GM18873 (cell line): ENCODE data around the gene DNM3.
"Not testable (repeated sequence)": the region's sequence is repeated elsewhere in the genome, so short reads cannot be mapped to it uniquely, and the experiment has no call there.

Source experiments
- ATAC-seq: cut with Tn5 transposase; IDR thresholded peaks from one replicate; pipeline ENCODE4 v1.9.1; 2021; ENCODE audit warnings: mild to moderate bottlenecking, moderate library complexity, moderate number of reproducible peaks; ENCODE audit not compliant: unreplicated experiment, low FRiP score

DNM3 gene

GRCh38 chr1:172340520-172340919, 499.2 kb downstream of the DNM3 start:
- ATAC-seq = no peak

DNA sequence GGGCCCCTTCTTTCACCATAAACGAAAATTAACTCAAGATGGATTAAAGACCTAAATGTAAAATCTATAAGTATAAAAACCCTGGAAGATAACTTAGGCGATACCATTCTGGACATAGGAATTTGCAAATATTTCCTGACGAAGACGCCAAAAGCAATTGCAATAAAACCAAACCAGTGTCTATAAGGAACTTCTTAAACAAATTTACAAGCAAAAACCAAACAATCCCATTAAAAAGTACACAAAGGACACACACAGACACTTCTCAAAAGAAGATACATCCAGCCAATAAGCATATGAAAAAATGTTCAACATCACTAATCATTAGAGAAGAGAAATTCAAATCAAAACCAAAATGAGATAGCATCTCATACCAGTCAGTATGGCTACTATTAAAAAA, 500.4 kb downstream of the DNM3 start:
- no peak for ATAC-seq

GRCh38 chr1:172342584-172343239, 501.4 kb downstream of the DNM3 start:
- no peak for ATAC-seq

- ATAC-seq = no peak
Observed at GRCh38 chr1:172343240-172344160, 502.2 kb downstream of the DNM3 start.

GRCh38 chr1:172344444-172344843, 503.1 kb downstream of the DNM3 start:
- no peak for ATAC-seq

GRCh38 chr1:172345077-172345476, 503.8 kb downstream of the DNM3 start:
- no peak for ATAC-seq

DNA sequence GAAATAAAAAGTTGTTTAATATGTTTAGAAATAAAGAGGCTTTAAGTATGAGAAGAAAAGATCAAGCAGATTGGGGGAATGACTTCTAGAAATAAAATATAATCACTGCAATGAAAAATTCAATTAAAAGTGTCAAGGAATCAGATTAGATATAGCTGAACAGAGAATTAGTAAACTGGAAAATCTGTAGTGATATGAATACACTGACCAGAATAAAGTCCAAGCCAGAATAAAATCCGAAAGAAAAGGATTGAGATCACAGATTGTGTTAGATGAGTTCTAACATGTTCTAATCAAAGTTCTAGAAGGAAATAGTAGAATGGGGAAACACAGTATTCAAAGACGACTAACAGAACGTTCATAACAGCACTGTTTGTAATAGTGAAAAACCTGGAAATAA, 506.1 kb downstream of the DNM3 start:
- no peak for ATAC-seq

GRCh38 chr1:172350856-172351255, 509.6 kb downstream of the DNM3 start:
- ATAC-seq = no peak

- ATAC-seq = no peak
Observed at GRCh38 chr1:172351346-172351745, 510.0 kb downstream of the DNM3 start.

- no peak for ATAC-seq
Observed at GRCh38 chr1:172351754-172352161, 510.5 kb downstream of the DNM3 start.

- ATAC-seq = no peak
Observed at GRCh38 chr1:172352435-172352834, 511.1 kb downstream of the DNM3 start.

GRCh38 chr1:172354291-172355274, 513.3 kb downstream of the DNM3 start:
- no peak for ATAC-seq

- ATAC-seq = no peak
Observed at GRCh38 chr1:172356620-172357019, 515.3 kb downstream of the DNM3 start.

DNA sequence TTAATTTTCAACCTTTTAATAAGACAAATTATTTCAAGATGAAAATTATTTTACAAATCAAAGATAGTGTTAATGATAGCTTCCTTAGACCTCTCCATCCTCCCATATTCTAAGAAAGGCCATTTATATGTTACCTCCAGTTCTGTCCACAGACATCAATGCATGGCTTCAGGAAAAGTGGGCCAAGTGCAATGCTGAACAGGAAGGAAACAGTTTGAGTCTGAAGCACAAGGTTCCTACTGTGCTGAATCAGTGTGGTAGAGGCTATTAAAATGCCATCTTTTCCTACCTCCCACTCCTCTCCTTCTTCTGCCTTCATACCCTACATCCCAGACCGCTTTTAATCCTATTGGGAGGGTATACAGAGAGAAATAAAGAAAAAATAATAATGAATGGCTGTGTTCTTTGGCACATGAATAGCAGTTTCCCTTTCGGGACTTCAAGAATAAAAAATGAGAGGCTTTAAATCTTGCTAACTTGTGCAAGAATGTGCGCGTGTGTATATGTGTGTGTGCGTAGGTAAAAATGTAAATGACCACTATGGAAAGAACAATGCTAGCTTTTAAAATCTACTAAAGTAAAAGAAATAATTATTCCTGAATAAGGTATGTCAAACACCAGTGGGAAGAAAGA, 516.6 kb downstream of the DNM3 start:
- ATAC-seq = peak; percentile 2

DNA sequence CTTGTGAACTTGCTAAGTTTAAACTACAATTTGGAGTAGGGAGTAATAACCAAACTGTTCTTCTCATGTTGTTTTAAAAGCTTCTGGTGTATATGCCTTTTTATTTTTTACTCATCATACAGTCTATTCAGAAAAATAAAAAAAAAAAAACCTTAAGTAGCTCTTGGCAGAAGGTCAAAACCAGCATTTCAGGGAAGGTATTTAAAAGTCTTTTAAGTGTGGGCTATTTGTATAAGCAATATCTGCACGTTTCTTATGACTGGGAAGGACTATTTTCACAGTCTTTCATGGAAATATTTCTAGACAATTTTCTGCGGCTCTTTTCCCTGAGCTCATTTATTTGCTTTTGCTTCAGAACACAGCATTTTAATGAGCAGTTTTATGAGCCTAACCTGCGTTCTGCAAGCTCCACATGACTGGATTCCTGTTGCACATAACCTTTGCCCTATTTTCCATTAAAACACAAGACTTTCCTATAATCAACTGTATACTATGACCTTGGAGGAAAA, 518.2 kb downstream of the DNM3 start:
- no peak for ATAC-seq

GRCh38 chr1:172360511-172360910, 519.2 kb downstream of the DNM3 start:
- ATAC-seq = no peak

DNA sequence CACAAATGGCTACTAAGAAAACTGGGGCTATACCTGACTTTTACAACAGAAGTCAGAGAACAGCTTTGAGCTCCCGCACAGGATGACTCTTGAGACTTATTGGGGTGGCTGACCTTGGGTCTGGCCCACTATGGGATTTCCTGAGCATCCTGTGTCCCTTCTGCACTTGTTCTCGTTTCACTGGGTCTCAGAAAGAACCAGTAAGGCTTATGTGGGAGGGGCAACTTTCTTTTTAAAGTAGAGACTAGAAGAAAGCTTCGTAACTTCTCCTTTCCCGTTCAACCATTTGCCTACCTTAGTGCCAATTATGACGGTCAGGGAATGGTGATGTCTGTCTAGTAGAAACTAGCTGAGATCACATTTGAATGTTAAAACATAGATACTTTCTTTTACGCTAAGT, 519.7 kb downstream of the DNM3 start:
- ATAC-seq = no peak

GRCh38 chr1:172363852-172364251, 522.6 kb downstream of the DNM3 start:
- ATAC-seq = no peak

- not testable (repeated sequence) for ATAC-seq
Observed at GRCh38 chr1:172371646-172372045, 530.3 kb downstream of the DNM3 start.

DNA sequence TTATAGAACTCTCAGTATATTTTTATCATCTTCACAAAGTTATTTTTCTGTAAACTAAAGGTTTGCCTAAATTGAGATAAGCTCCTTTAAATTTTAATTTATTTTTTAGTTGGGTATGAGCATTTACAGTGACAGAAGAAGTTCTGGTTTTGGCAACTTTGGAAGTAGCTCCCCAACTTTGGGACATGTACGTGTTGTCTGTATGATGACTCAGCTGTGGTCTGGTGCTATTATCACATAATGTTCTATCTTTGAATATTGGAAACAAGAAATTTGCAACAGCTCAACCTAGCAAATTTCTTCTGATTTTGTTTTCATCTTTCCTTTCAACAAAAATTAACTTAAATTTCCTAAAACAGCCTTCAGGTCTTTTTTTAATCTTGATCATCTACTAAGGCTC, 532.6 kb downstream of the DNM3 start:
- no peak for ATAC-seq
